ENCODE results near the gene GON4L.

GRCh38 chr1:155884031-155884960, 27.3 kb upstream of the GON4L start:
- no peak for TF ChIP-seq POLR2A (IDR thresholded peaks at IDR 0.05)
- no peak for TF ChIP-seq CTCF (IDR thresholded peaks at IDR 0.05)
